ENCODE results near the gene GAPDHS.

The GAPDHS gene

GRCh38 chr19:35519291-35519690, 14.0 kb upstream of the GAPDHS start:
- peaks cover 0 to 3% of the 10 kb centered on the region in 2 donors for H3K4me1 ChIP-seq (ENCODE audit: control insufficient read depth in 2 of 2, insufficient read depth in 2 of 2, low read length in 2 of 2)
- H3K9ac ChIP-seq (ENCODE audit: low read depth in 1 of 2, low read length in 2 of 2) = no peak overlapping the region
- no peaks in the 10 kb centered on the region for H3K36me3 ChIP-seq (ENCODE audit: control insufficient read depth in 2 of 2, insufficient read depth in 2 of 2, low read length in 2 of 2)
- no peak overlapping the region for H3K27ac ChIP-seq (ENCODE audit: low read depth in 2 of 2, low read length in 2 of 2)
- H3K27me3 ChIP-seq (ENCODE audit: control insufficient read depth in 2 of 2, insufficient read depth in 2 of 2, low read length in 2 of 2) = peaks cover 0 to 1% of the 10 kb centered on the region in 2 donors
- H3K9me3 ChIP-seq (ENCODE audit: control insufficient read depth in 2 of 2, low read length in 2 of 2) = no peaks in the 10 kb centered on the region
- H3K4me3 ChIP-seq (ENCODE audit: low read length in 2 of 2) = no peak overlapping the region

- Histone ChIP-seq H3K27me3 (ENCODE audit: control insufficient read depth in 2 of 2, insufficient read depth in 2 of 2, low read length in 2 of 2) (no peaks in the 10 kb centered on the region), H3K4me3 (ENCODE audit: low read length in 2 of 2) (no peak overlapping the region), H3K4me1 (ENCODE audit: control insufficient read depth in 2 of 2, insufficient read depth in 2 of 2, low read length in 2 of 2) (peaks cover 0 to 3% of the 10 kb centered on the region in 2 donors), H3K27ac (ENCODE audit: low read depth in 2 of 2, low read length in 2 of 2) (no peak overlapping the region), H3K36me3 (ENCODE audit: control insufficient read depth in 2 of 2, insufficient read depth in 2 of 2, low read length in 2 of 2) (no peaks in the 10 kb centered on the region), H3K9me3 (ENCODE audit: control insufficient read depth in 2 of 2, low read length in 2 of 2) (no peaks in the 10 kb centered on the region), H3K9ac (ENCODE audit: low read depth in 1 of 2, low read length in 2 of 2) (no peak overlapping the region)
Measured at GRCh38 chr19:35521124-35521743, 12.0 kb upstream of the GAPDHS start.

GRCh38 chr19:35522745-35523327, 10.4 kb upstream of the GAPDHS start:
- H3K36me3 ChIP-seq (ENCODE audit: control insufficient read depth in 2 of 2, insufficient read depth in 2 of 2, low read length in 2 of 2) = no peaks in the 10 kb centered on the region
- H3K4me1 ChIP-seq (ENCODE audit: control insufficient read depth in 2 of 2, insufficient read depth in 2 of 2, low read length in 2 of 2) = peaks cover 0 to 3% of the 10 kb centered on the region in 2 donors
- H3K27me3 ChIP-seq (ENCODE audit: control insufficient read depth in 2 of 2, insufficient read depth in 2 of 2, low read length in 2 of 2) = no peaks in the 10 kb centered on the region
- H3K9me3 ChIP-seq (ENCODE audit: control insufficient read depth in 2 of 2, low read length in 2 of 2) = no peaks in the 10 kb centered on the region
- H3K9ac ChIP-seq (ENCODE audit: low read depth in 1 of 2, low read length in 2 of 2) = no peak overlapping the region
- no peak overlapping the region for H3K27ac ChIP-seq (ENCODE audit: low read depth in 2 of 2, low read length in 2 of 2)
- no peak overlapping the region for H3K4me3 ChIP-seq (ENCODE audit: low read length in 2 of 2)

GRCh38 chr19:35524181-35524837, 8.9 kb upstream of the GAPDHS start:
- H3K4me1 ChIP-seq (ENCODE audit: control insufficient read depth in 2 of 2, insufficient read depth in 2 of 2, low read length in 2 of 2) = peaks cover 0 to 3% of the 10 kb centered on the region in 2 donors
- no peak overlapping the region for H3K4me3 ChIP-seq (ENCODE audit: low read length in 2 of 2)
- peaks cover 0 to 5% of the 10 kb centered on the region in 2 donors for H3K27me3 ChIP-seq (ENCODE audit: control insufficient read depth in 2 of 2, insufficient read depth in 2 of 2, low read length in 2 of 2)
- H3K27ac ChIP-seq (ENCODE audit: low read depth in 2 of 2, low read length in 2 of 2) = no peak overlapping the region
- no peaks in the 10 kb centered on the region for H3K36me3 ChIP-seq (ENCODE audit: control insufficient read depth in 2 of 2, insufficient read depth in 2 of 2, low read length in 2 of 2)
- H3K9me3 ChIP-seq (ENCODE audit: control insufficient read depth in 2 of 2, low read length in 2 of 2) = no peaks in the 10 kb centered on the region
- no peak overlapping the region for H3K9ac ChIP-seq (ENCODE audit: low read depth in 1 of 2, low read length in 2 of 2)

GRCh38 chr19:35525873-35526272, 7.4 kb upstream of the GAPDHS start:
- H3K27ac ChIP-seq (ENCODE audit: low read depth in 2 of 2, low read length in 2 of 2) = no peak overlapping the region
- H3K9ac ChIP-seq (ENCODE audit: low read depth in 1 of 2, low read length in 2 of 2) = no peak overlapping the region
- no peaks in the 10 kb centered on the region for H3K9me3 ChIP-seq (ENCODE audit: control insufficient read depth in 2 of 2, low read length in 2 of 2)
- H3K4me3 ChIP-seq (ENCODE audit: low read length in 2 of 2) = no peak overlapping the region
- no peaks in the 10 kb centered on the region for H3K36me3 ChIP-seq (ENCODE audit: control insufficient read depth in 2 of 2, insufficient read depth in 2 of 2, low read length in 2 of 2)
- peaks cover 0 to 3% of the 10 kb centered on the region in 2 donors for H3K4me1 ChIP-seq (ENCODE audit: control insufficient read depth in 2 of 2, insufficient read depth in 2 of 2, low read length in 2 of 2)
- H3K27me3 ChIP-seq (ENCODE audit: control insufficient read depth in 2 of 2, insufficient read depth in 2 of 2, low read length in 2 of 2) = peaks cover 0 to 9% of the 10 kb centered on the region in 2 donors

GRCh38 chr19:35528218-35529038, 4.8 kb upstream of the GAPDHS start, which contains the start of gene SBSN:
SBSN (minus strand) TSS chr19:35528311; CDS start chr19:35528281, 30 bp downstream.
- no peaks in the 10 kb centered on the region for H3K9me3 ChIP-seq (ENCODE audit: control insufficient read depth in 2 of 2, low read length in 2 of 2)
- no peaks in the 10 kb centered on the region for H3K36me3 ChIP-seq (ENCODE audit: control insufficient read depth in 2 of 2, insufficient read depth in 2 of 2, low read length in 2 of 2)
- H3K9ac ChIP-seq (ENCODE audit: low read depth in 1 of 2, low read length in 2 of 2) = no peak within 1 kb of the TSS
- no peaks in the 10 kb centered on the region for H3K4me1 ChIP-seq (ENCODE audit: control insufficient read depth in 2 of 2, insufficient read depth in 2 of 2, low read length in 2 of 2)
- H3K4me3 ChIP-seq (ENCODE audit: low read length in 2 of 2) = no peak within 1 kb of the TSS
- H3K27me3 ChIP-seq (ENCODE audit: control insufficient read depth in 2 of 2, insufficient read depth in 2 of 2, low read length in 2 of 2) = peaks cover 2 to 13% of the 10 kb centered on the region in 2 donors
- H3K27ac ChIP-seq (ENCODE audit: low read depth in 2 of 2, low read length in 2 of 2) = no peak within 1 kb of the TSS

- H3K36me3 ChIP-seq (ENCODE audit: control insufficient read depth in 2 of 2, insufficient read depth in 2 of 2, low read length in 2 of 2) = no peaks in the 10 kb centered on the region
- no peak overlapping the region for H3K9ac ChIP-seq (ENCODE audit: low read depth in 1 of 2, low read length in 2 of 2)
- H3K27ac ChIP-seq (ENCODE audit: low read depth in 2 of 2, low read length in 2 of 2) = no peak overlapping the region
- peaks cover 5 to 15% of the 10 kb centered on the region in 2 donors for H3K27me3 ChIP-seq (ENCODE audit: control insufficient read depth in 2 of 2, insufficient read depth in 2 of 2, low read length in 2 of 2)
- no peaks in the 10 kb centered on the region for H3K4me1 ChIP-seq (ENCODE audit: control insufficient read depth in 2 of 2, insufficient read depth in 2 of 2, low read length in 2 of 2)
- H3K4me3 ChIP-seq (ENCODE audit: low read length in 2 of 2) = no peak overlapping the region
- H3K9me3 ChIP-seq (ENCODE audit: control insufficient read depth in 2 of 2, low read length in 2 of 2) = no peaks in the 10 kb centered on the region
Measured at GRCh38 chr19:35529241-35530218, 3.7 kb upstream of the GAPDHS start.

- Histone ChIP-seq H3K27ac (ENCODE audit: low read depth in 2 of 2, low read length in 2 of 2) (no peak overlapping the region), H3K9ac (ENCODE audit: low read depth in 1 of 2, low read length in 2 of 2) (no peak overlapping the region), H3K4me1 (ENCODE audit: control insufficient read depth in 2 of 2, insufficient read depth in 2 of 2, low read length in 2 of 2) (no peaks in the 10 kb centered on the region), H3K4me3 (ENCODE audit: low read length in 2 of 2) (no peak overlapping the region), H3K36me3 (ENCODE audit: control insufficient read depth in 2 of 2, insufficient read depth in 2 of 2, low read length in 2 of 2) (no peaks in the 10 kb centered on the region), H3K9me3 (ENCODE audit: control insufficient read depth in 2 of 2, low read length in 2 of 2) (no peaks in the 10 kb centered on the region), H3K27me3 (ENCODE audit: control insufficient read depth in 2 of 2, insufficient read depth in 2 of 2, low read length in 2 of 2) (peaks cover 5 to 15% of the 10 kb centered on the region in 2 donors)
Measured at GRCh38 chr19:35531291-35531690, 2.0 kb upstream of the GAPDHS start.

GRCh38 chr19:35533822-35534392, 651 bp downstream of the GAPDHS start:
- Histone ChIP-seq H3K27ac (ENCODE audit: low read depth in 2 of 2, low read length in 2 of 2) (no peak overlapping the region), H3K36me3 (ENCODE audit: control insufficient read depth in 2 of 2, insufficient read depth in 2 of 2, low read length in 2 of 2) (no peaks in the 10 kb centered on the region), H3K4me3 (ENCODE audit: low read length in 2 of 2) (no peak overlapping the region), H3K4me1 (ENCODE audit: control insufficient read depth in 2 of 2, insufficient read depth in 2 of 2, low read length in 2 of 2) (no peaks in the 10 kb centered on the region), H3K27me3 (ENCODE audit: control insufficient read depth in 2 of 2, insufficient read depth in 2 of 2, low read length in 2 of 2) (peaks cover 5 to 11% of the 10 kb centered on the region in 2 donors), H3K9me3 (ENCODE audit: control insufficient read depth in 2 of 2, low read length in 2 of 2) (no peaks in the 10 kb centered on the region), H3K9ac (ENCODE audit: low read depth in 1 of 2, low read length in 2 of 2) (no peak overlapping the region)
